Peyer's patch (tissue), 4 donors: ENCODE results near the gene LECT2.

Experiments
- CTCF ChIP-seq, 6 experiments: fragments of 450-650 bp in 4 of 6; fragments of 200-600 bp in 2 of 6; sonication (generic) in 1 of 6; IDR thresholded peaks; one replicate each; pipeline ENCODE4 v1.5.1; 2017 to 2019; ENCODE audit warnings: antibody characterized with exemption in 6 of 6, mild to moderate bottlenecking in 3 of 6, moderate library complexity in 1 of 6
- POLR2A ChIP-seq, 2 donors: fragments of 450-650 bp; IDR thresholded peaks; one replicate each; pipeline ENCODE4 v1.5.1; 2017; ENCODE audit warnings: antibody characterized with exemption in 2 of 2, mild to moderate bottlenecking in 2 of 2, moderate library complexity in 2 of 2

- TF ChIP-seq CTCF (IDR thresholded peaks at IDR 0.05), result no peak
- no peak for TF ChIP-seq POLR2A (IDR thresholded peaks at IDR 0.05)
Observed at GRCh38 chr5:135978993-135979392, 24.2 kb upstream of the LECT2 start.
